ENCODE measurements around the gene CEP97. TPM values are rescaled to one million over a fixed set of nuclear protein-coding genes. Genes with fewer than 3 reads are reported as not detected.

The CEP97 gene
- total RNA-seq, 2 donors from 2014 or later, result 13.7 to 21.3 TPM

DNA sequence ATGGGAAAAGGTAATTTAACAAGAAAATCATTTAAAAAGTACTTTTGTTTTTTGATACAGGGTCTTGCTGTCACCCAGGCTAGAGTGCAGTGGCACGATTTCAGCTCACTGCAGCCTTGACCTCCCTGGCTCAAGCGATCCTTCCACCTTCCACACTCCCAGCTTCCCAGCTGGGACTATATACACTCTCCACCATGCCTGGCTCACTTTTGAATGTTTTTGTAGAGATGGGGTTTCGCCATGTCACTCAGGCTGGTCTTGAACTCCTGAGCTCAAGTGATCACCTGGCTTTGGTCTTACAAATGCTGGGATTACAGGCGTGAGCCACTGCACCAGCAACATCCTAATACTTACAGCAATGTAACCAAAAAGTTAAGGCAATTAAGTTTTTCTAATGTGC, 43.9 kb upstream of the CEP97 start:
- no peak for DNase-seq
- Mint-ChIP-seq H3K9me3 (no peaks in the 10 kb centered on the region), H3K27ac (peak overlapping the region; percentile 27), H3K27me3 (ENCODE audit: insufficient read depth) (no peaks in the 10 kb centered on the region), H3K36me3 (ENCODE audit: low read depth) (peaks cover 52% of the 10 kb centered on the region), H3K4me3 (no peak overlapping the region), H3K4me1 (peaks cover 12% of the 10 kb centered on the region)
- H3K27me3 ChIP-seq (ENCODE audit: control insufficient read depth, insufficient read depth, low read length, poor library complexity, severe bottlenecking), result no peaks in the 10 kb centered on the region
- H3K4me1 ChIP-seq (ENCODE audit: control insufficient read depth, insufficient read depth, low read length), result peaks cover 3% of the 10 kb centered on the region
- H3K27ac ChIP-seq (ENCODE audit: low read depth, low read length), result no peak overlapping the region
- H3K36me3 ChIP-seq (ENCODE audit: control insufficient read depth, insufficient read depth, low read length), result peaks cover 57% of the 10 kb centered on the region
- TF ChIP-seq, protein P1, sequence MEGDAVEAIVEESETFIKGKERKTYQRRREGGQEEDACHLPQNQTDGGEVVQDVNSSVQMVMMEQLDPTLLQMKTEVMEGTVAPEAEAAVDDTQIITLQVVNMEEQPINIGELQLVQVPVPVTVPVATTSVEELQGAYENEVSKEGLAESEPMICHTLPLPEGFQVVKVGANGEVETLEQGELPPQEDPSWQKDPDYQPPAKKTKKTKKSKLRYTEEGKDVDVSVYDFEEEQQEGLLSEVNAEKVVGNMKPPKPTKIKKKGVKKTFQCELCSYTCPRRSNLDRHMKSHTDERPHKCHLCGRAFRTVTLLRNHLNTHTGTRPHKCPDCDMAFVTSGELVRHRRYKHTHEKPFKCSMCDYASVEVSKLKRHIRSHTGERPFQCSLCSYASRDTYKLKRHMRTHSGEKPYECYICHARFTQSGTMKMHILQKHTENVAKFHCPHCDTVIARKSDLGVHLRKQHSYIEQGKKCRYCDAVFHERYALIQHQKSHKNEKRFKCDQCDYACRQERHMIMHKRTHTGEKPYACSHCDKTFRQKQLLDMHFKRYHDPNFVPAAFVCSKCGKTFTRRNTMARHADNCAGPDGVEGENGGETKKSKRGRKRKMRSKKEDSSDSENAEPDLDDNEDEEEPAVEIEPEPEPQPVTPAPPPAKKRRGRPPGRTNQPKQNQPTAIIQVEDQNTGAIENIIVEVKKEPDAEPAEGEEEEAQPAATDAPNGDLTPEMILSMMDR (conservative IDR thresholded peaks at IDR 0.05), result no peak
- no peaks in the 10 kb centered on the region for H3K9me3 ChIP-seq (ENCODE audit: control insufficient read depth, low read length)
- H3K4me3 ChIP-seq (ENCODE audit: low read length), result no peak overlapping the region
- H3K9ac ChIP-seq (ENCODE audit: extremely low read depth, low read length, poor library complexity, severe bottlenecking), result no peak overlapping the region
- 97% methylated on average over 4 of the region's 4 CpGs for WGBS, 2 experiments (ENCODE audit: insufficient coverage in 1 of 2, insufficient read length in 1 of 2)

DNA sequence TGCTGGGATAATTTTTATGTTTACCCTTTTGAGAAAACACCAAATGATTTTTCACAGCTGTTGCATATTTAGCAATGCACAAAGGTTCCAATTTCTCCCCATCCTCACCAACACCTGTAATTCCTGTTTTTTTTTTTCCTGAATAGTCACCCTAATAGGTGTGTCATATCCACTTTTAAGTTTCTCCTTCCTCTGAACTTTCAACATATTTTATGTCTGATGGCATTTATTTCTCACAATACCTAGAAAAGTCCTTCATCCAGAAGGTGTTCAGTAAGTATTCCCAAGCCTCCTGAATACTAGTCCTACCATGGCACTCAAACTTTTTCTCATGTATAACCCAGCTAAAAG, 39.4 kb upstream of the CEP97 start:
- H3K4me1 Mint-ChIP-seq, result peaks cover 12% of the 10 kb centered on the region
- no peaks in the 10 kb centered on the region for H3K9me3 ChIP-seq (ENCODE audit: control insufficient read depth, low read length)
- no peaks in the 10 kb centered on the region for H3K27me3 ChIP-seq (ENCODE audit: control insufficient read depth, insufficient read depth, low read length, poor library complexity, severe bottlenecking)
- H3K4me3 ChIP-seq (ENCODE audit: low read length), result peak overlapping the region; percentile 99
- H3K36me3 Mint-ChIP-seq (ENCODE audit: low read depth), result peaks cover 56% of the 10 kb centered on the region
- H3K27ac ChIP-seq (ENCODE audit: low read depth, low read length), result no peak overlapping the region
- no peaks in the 10 kb centered on the region for H3K4me1 ChIP-seq (ENCODE audit: control insufficient read depth, insufficient read depth, low read length)
- H3K27me3 Mint-ChIP-seq (ENCODE audit: insufficient read depth), result no peaks in the 10 kb centered on the region
- H3K27ac Mint-ChIP-seq, result peak overlapping the region; percentile 7
- H3K9ac ChIP-seq (ENCODE audit: extremely low read depth, low read length, poor library complexity, severe bottlenecking), result peak overlapping the region; percentile 97
- no peaks in the 10 kb centered on the region for H3K9me3 Mint-ChIP-seq
- peaks cover 59% of the 10 kb centered on the region for H3K36me3 ChIP-seq (ENCODE audit: control insufficient read depth, insufficient read depth, low read length)
- DNase-seq, result no peak
- H3K4me3 Mint-ChIP-seq, result peak overlapping the region; percentile 100
- TF ChIP-seq, protein P1 (conservative IDR thresholded peaks at IDR 0.05), result no peak

DNA sequence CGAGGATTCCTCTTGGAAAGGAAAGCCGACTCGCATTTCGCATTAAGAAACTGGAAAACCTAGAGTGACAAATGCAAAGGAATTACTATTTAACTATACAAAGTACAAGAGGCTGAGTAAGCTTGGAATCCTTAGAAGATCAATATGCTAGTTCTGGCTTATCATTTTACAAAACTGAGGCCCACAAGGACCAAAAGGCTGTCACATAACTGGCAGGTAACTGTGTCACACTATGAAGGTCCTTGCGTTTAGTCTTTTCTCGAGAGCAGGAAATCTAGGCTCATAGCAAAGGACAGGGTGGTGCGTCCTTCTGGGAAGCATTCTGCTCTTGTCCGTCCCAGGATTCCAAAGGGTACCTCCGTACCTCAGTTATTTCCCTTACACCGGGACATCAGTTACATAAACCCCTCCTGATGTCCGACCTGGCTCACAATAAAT, 38.5 kb upstream of the CEP97 start:
- TF ChIP-seq, protein P1 (conservative IDR thresholded peaks at IDR 0.05), result no peak
- Mint-ChIP-seq H3K27ac (peak overlapping the region; percentile 99), H3K36me3 (ENCODE audit: low read depth) (peaks cover 47% of the 10 kb centered on the region), H3K4me1 (peaks cover 12% of the 10 kb centered on the region), H3K4me3 (peak overlapping the region; percentile 100), H3K9me3 (no peaks in the 10 kb centered on the region), H3K27me3 (ENCODE audit: insufficient read depth) (no peaks in the 10 kb centered on the region)
- no peaks in the 10 kb centered on the region for H3K27me3 ChIP-seq (ENCODE audit: control insufficient read depth, insufficient read depth, low read length, poor library complexity, severe bottlenecking)
- peak overlapping the region; percentile 99 for H3K4me3 ChIP-seq (ENCODE audit: low read length)
- peak; percentile 53 for DNase-seq
- H3K9me3 ChIP-seq (ENCODE audit: control insufficient read depth, low read length), result no peaks in the 10 kb centered on the region
- 2 to 4% methylated on average over 6 to 11 of the region's 11 CpGs for WGBS, 2 experiments (ENCODE audit: insufficient coverage in 1 of 2, insufficient read length in 1 of 2)
- H3K36me3 ChIP-seq (ENCODE audit: control insufficient read depth, insufficient read depth, low read length), result peaks cover 51% of the 10 kb centered on the region
- H3K4me1 ChIP-seq (ENCODE audit: control insufficient read depth, insufficient read depth, low read length), result no peaks in the 10 kb centered on the region
- peak overlapping the region; percentile 96 for H3K27ac ChIP-seq (ENCODE audit: low read depth, low read length)
- H3K9ac ChIP-seq (ENCODE audit: extremely low read depth, low read length, poor library complexity, severe bottlenecking), result peak overlapping the region; percentile 97

All from endodermal cell (in vitro differentiated cells).